ENCODE data around the gene DYSF. TPM values are rescaled to one million over a fixed set of nuclear protein-coding genes. Genes with fewer than 3 reads are reported as not detected.

The DYSF gene
- total RNA-seq, 4 donors from 2014 or later: 17.4 to 40.7 (median 18.5) TPM

DNA sequence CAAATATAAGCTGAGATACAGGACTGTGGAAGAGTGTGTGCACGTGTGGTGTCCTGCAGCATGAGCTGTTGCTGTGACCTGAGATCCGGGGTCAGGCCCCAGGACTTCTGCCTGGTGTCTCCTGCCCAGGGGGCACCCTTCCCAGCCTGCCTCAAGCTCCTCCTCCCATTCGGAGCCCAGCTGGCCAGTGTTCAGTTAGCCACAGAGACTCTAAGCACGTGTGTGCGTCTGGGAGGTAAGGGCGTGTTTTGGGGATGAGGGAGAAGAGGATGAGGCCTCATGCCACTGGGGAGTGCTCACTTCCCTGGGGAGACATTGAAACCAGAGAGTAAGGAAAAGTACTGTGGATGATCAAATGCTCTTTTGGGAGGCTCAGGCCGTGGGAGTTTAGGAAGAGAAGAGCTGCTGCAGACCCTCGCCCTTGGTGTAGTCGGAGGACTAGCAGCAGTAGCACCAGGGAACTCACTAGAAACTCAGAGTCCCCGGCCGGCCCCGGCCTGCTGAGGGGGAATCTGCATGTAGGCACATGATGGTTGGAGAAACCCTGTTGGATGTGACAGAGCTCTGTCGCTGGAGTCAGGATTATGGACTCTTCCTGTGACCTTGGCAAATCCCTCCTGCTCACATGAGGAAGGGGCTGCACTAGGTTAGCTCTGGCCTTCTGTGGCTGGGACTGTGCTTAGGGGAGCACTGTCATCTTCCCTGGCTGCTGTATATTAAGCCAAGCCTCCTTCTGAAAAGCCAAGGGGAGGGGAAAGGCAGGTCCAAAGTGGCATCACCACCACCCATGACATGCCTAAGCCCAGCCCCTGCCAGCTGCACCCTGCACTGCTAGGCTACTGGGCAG, 231.1 kb downstream of the DYSF start:
- intact Hi-C loops (cut with DNase I): no loop called here
- Histone ChIP-seq H3K36me3 (peaks cover 0 to 72% (median 67%) of the 10 kb centered on the region in 4 donors), H3K4me1 (no peaks in the 10 kb centered on the region), H3K4me3 (no peak overlapping the region), H3K9me3 (no peaks in the 10 kb centered on the region), H3K27ac (replicated peaks in 1 of 4) (no peak overlapping the region), H3K27me3 (no peaks in the 10 kb centered on the region)
- 87% methylated on average over 10 of the region's 13 CpGs for WGBS
- DNase-seq (ENCODE audit: extremely low spot score): no peak
- TF ChIP-seq, protein P1, sequence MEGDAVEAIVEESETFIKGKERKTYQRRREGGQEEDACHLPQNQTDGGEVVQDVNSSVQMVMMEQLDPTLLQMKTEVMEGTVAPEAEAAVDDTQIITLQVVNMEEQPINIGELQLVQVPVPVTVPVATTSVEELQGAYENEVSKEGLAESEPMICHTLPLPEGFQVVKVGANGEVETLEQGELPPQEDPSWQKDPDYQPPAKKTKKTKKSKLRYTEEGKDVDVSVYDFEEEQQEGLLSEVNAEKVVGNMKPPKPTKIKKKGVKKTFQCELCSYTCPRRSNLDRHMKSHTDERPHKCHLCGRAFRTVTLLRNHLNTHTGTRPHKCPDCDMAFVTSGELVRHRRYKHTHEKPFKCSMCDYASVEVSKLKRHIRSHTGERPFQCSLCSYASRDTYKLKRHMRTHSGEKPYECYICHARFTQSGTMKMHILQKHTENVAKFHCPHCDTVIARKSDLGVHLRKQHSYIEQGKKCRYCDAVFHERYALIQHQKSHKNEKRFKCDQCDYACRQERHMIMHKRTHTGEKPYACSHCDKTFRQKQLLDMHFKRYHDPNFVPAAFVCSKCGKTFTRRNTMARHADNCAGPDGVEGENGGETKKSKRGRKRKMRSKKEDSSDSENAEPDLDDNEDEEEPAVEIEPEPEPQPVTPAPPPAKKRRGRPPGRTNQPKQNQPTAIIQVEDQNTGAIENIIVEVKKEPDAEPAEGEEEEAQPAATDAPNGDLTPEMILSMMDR (IDR thresholded peaks at IDR 0.05): no peak
- TF ChIP-seq POLR2A (IDR thresholded peaks at IDR 0.05; ENCODE audit: low read depth): no peak
- TF ChIP-seq POLR2AphosphoS5 (IDR thresholded peaks at IDR 0.05): no peak
- no peak for TF ChIP-seq EP300 (IDR thresholded peaks at IDR 0.05)

DNA sequence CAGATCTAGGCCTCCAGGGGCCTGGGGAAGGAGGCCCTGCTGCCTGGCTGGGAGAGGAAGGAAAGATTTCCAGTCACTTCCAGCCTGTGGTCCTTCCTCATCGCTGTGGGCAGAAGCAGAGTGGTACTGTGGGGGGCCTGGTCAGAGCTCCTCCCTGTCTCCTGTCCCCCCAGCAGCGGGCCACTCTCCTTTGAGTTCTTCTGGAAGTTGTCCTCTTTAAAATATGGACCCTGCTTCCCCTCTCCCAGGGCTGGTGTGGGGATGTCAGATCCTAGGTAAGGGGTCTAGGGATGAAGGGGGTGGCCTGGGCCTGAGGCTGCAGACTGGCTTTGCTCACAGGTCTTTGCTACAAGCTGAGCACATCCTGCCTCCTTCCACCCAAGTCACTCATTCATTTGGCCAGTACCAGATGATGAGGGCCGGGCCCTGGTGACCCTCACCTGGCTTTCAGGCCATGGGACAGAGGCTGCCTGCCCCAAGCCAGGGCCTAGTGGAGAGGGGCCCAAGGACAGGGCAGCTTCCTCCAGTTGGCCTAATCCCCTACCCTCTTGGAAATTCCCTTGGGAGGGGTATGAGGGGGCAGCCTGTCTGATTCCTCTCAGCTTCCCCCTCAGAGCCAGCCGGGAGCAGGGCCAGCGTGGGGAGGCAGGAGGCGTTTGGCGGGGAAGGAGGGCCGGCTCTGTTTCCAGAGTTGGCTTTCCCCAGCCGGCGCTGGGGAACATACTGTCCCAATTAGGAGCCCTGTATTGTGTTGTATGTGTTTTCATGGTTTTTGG, 231.9 kb downstream of the DYSF start:
- WGBS: 100% methylated on average over 1 of the region's 10 CpGs
- H3K27me3 ChIP-seq: no peaks in the 10 kb centered on the region
- no peak overlapping the region for H3K4me3 ChIP-seq
- H3K9me3 ChIP-seq: no peaks in the 10 kb centered on the region
- no peaks in the 10 kb centered on the region for H3K4me1 ChIP-seq
- DNase-seq (ENCODE audit: extremely low spot score): no peak
- no peak overlapping the region for H3K27ac ChIP-seq (replicated peaks in 1 of 4)
- intact Hi-C loops (cut with DNase I): no loop called here
- no peak for TF ChIP-seq POLR2A (IDR thresholded peaks at IDR 0.05; ENCODE audit: low read depth)
- TF ChIP-seq, protein P1 (IDR thresholded peaks at IDR 0.05): no peak
- TF ChIP-seq POLR2AphosphoS5 (IDR thresholded peaks at IDR 0.05): no peak
- TF ChIP-seq EP300 (IDR thresholded peaks at IDR 0.05): no peak
- H3K36me3 ChIP-seq: peaks cover 0 to 71% (median 67%) of the 10 kb centered on the region in 4 donors

DNA sequence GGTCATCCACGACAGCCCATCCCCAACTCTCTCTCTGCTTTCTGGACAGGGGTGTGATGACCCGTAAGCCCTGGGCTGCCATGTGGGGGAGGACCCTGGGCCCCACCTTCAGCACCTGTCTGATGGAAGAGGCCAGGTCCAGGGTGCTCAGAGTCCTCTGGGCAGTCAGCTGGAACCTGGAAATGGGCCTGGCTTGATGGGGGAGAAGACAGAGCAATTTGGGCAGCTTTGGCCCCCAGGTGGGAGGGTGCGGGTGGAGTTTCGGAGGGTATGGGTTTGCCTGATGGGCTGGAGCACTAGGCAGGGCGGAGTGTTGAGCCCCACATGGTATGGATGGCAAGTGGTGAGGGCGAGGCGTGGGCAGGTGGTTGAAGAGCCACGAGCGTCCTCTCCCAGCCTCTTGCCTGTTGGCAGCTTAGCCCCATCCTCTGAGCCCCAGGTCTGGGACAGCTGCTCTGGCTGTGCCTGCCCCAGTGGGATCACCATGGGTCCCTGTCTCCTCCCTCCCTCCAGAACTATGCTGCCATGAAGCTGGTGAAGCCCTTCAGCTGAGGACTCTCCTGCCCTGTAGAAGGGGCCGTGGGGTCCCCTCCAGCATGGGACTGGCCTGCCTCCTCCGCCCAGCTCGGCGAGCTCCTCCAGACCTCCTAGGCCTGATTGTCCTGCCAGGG, 232.7 kb downstream of the DYSF start:
- H3K4me1 ChIP-seq: no peaks in the 10 kb centered on the region
- peaks cover 0 to 65% (median 62%) of the 10 kb centered on the region in 4 donors for H3K36me3 ChIP-seq
- no peak for DNase-seq (ENCODE audit: extremely low spot score)
- intact Hi-C loops (cut with DNase I): no loop called here
- no peak overlapping the region for H3K27ac ChIP-seq (replicated peaks in 1 of 4)
- no peak overlapping the region for H3K4me3 ChIP-seq
- TF ChIP-seq, protein P1 (IDR thresholded peaks at IDR 0.05): no peak
- TF ChIP-seq POLR2AphosphoS5 (IDR thresholded peaks at IDR 0.05) (no peak), EP300 (IDR thresholded peaks at IDR 0.05) (no peak), POLR2A (IDR thresholded peaks at IDR 0.05; ENCODE audit: low read depth) (no peak)
- no peaks in the 10 kb centered on the region for H3K9me3 ChIP-seq
- WGBS: 90% methylated on average over 11 of the region's 13 CpGs
- no peaks in the 10 kb centered on the region for H3K27me3 ChIP-seq

DNA sequence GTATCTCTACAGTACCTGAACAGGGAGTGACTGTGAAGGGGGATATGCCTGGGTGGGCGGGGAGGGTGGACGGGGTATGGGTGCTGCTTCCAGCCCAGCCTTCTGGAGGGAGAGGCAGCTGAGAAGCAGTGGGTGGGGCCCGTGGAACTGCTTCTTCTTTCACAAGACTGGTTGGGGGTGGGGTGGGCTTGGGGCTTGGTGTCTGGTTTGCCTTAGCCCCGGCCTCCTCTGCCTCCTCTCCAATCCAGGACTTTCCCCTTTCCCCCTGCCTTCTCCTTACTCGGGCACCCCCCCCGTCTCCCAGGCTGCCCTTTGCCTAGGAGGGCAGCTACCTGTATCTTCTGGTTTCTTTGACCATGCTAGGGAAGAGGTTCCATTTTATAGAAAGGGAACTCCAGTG, 233.4 kb downstream of the DYSF start:
- Histone ChIP-seq H3K27me3 (no peaks in the 10 kb centered on the region), H3K36me3 (peaks cover 0 to 58% (median 55%) of the 10 kb centered on the region in 4 donors), H3K4me3 (no peak overlapping the region), H3K4me1 (peaks cover 0 to 1% (median 0%) of the 10 kb centered on the region in 4 donors), H3K27ac (replicated peaks in 1 of 4) (no peak overlapping the region), H3K9me3 (no peaks in the 10 kb centered on the region)
- DNase-seq (ENCODE audit: extremely low spot score): no peak
- intact Hi-C loops (cut with DNase I): no loop called here
- 95% methylated on average over 6 of the region's 6 CpGs for WGBS
- TF ChIP-seq, protein P1 (IDR thresholded peaks at IDR 0.05): no peak
- no peak for TF ChIP-seq POLR2AphosphoS5 (IDR thresholded peaks at IDR 0.05)
- no peak for TF ChIP-seq POLR2A (IDR thresholded peaks at IDR 0.05; ENCODE audit: low read depth)
- no peak for TF ChIP-seq EP300 (IDR thresholded peaks at IDR 0.05)
